ENCODE data around the gene MMS19.
A peak's percentile ranks its signal among the peaks of the same experiment; 100 is the strongest.

Gene MMS19

DNA sequence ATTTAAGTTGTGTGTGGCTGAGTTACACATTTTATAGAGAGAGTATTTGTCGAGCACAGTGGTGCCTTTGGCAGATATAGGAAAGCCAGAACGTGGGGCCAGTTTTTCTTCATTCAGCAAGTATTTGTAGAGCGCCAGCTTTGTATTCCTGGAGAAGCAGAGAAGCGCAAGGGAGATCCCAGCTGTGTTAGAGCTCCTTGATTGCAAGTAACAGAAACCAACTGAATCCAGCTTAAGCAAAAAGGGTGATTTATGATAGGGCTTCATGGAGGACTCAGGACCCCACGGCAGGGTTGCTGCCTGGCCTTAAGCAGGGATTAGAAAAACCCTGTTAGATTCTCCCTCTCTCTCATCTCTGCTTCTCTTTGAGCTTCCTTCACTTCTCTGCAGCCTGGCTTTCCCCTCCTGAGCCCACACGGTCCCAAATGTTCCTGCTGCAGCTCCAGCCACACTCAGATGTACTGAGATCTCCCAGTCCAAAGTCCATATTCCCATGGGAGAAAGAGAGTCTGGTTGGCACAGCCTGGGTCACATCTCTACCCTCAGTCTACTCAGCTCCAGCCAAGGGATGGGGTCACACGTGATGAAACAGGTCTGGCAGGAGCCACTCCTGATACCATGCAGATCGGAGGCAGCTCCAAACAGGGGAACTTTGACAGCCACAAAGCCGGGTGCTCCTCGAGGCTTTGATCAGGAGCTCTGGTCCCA is 17.2 kb upstream of the MMS19 start:
- Histone ChIP-seq H3K4me3 (ENCODE audit: severe bottlenecking) (no peak overlapping the region), H3K27ac (ENCODE audit: poor library complexity, severe bottlenecking) (no peak overlapping the region), H3K36me3 (ENCODE audit: low read depth) (no peaks in the 10 kb centered on the region), H3K9me3 (ENCODE audit: severe bottlenecking) (no peaks in the 10 kb centered on the region), H3K4me1 (ENCODE audit: insufficient read depth, poor library complexity, severe bottlenecking) (peaks cover 26% of the 10 kb centered on the region), H3K27me3 (ENCODE audit: insufficient read depth, poor library complexity, severe bottlenecking) (no peaks in the 10 kb centered on the region)
- DNase-seq (ENCODE audit: low spot score) (no peak), ATAC-seq (ENCODE audit: low read depth) (no peak)
- TF ChIP-seq CTCF (IDR thresholded peaks at IDR 0.05; ENCODE audit: poor library complexity, severe bottlenecking) = no peak

- Histone ChIP-seq H3K9me3 (ENCODE audit: severe bottlenecking) (no peaks in the 10 kb centered on the region), H3K27me3 (ENCODE audit: insufficient read depth, poor library complexity, severe bottlenecking) (no peaks in the 10 kb centered on the region), H3K36me3 (ENCODE audit: low read depth) (no peaks in the 10 kb centered on the region), H3K27ac (ENCODE audit: poor library complexity, severe bottlenecking) (no peak overlapping the region), H3K4me3 (ENCODE audit: severe bottlenecking) (no peak overlapping the region), H3K4me1 (ENCODE audit: insufficient read depth, poor library complexity, severe bottlenecking) (peaks cover 25% of the 10 kb centered on the region)
- no peak for TF ChIP-seq CTCF (IDR thresholded peaks at IDR 0.05; ENCODE audit: poor library complexity, severe bottlenecking)
- DNase-seq (ENCODE audit: low spot score) (peak; percentile 8), ATAC-seq (ENCODE audit: low read depth) (no peak)
These were observed 16.1 kb upstream of the MMS19 start for GRCh38 chr10:97514344-97514743.

DNA sequence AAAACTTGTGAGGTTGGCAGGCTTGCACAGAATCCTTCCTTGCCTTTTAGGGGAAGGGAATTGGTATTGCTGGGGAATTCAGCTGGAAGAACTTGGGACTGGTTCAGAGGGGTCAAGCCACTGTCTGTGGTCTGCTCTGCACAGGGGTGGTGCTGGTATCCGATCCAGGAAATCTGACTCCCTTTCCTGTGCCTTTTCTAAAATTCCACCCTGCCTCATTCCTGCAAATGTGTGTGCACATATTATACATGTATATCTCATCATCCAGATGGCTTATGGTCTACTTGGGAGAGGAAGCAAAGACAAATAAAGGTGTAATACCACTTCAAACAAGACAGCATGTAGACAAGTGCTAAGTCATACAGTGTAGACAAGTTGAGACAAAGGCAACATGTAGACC is 14.8 kb upstream of the MMS19 start:
- Histone ChIP-seq H3K4me3 (ENCODE audit: severe bottlenecking) (no peak overlapping the region), H3K27me3 (ENCODE audit: insufficient read depth, poor library complexity, severe bottlenecking) (no peaks in the 10 kb centered on the region), H3K9me3 (ENCODE audit: severe bottlenecking) (no peaks in the 10 kb centered on the region), H3K4me1 (ENCODE audit: insufficient read depth, poor library complexity, severe bottlenecking) (peaks cover 13% of the 10 kb centered on the region), H3K27ac (ENCODE audit: poor library complexity, severe bottlenecking) (peak overlapping the region; percentile 7), H3K36me3 (ENCODE audit: low read depth) (no peaks in the 10 kb centered on the region)
- DNase-seq (ENCODE audit: low spot score) (no peak), ATAC-seq (ENCODE audit: low read depth) (peak; percentile 17; the same call in 1 of the 3 replicates)
- no peak for TF ChIP-seq CTCF (IDR thresholded peaks at IDR 0.05; ENCODE audit: poor library complexity, severe bottlenecking)

GRCh38 chr10:97511711-97512440 is 13.7 kb upstream of the MMS19 start:
- Histone ChIP-seq H3K4me1 (ENCODE audit: insufficient read depth, poor library complexity, severe bottlenecking) (peaks cover 4% of the 10 kb centered on the region), H3K27ac (ENCODE audit: poor library complexity, severe bottlenecking) (no peak overlapping the region), H3K9me3 (ENCODE audit: severe bottlenecking) (no peaks in the 10 kb centered on the region), H3K36me3 (ENCODE audit: low read depth) (no peaks in the 10 kb centered on the region), H3K4me3 (ENCODE audit: severe bottlenecking) (no peak overlapping the region), H3K27me3 (ENCODE audit: insufficient read depth, poor library complexity, severe bottlenecking) (no peaks in the 10 kb centered on the region)
- DNase-seq (ENCODE audit: low spot score) (no peak), ATAC-seq (ENCODE audit: low read depth) (no peak)
- TF ChIP-seq CTCF (IDR thresholded peaks at IDR 0.05; ENCODE audit: poor library complexity, severe bottlenecking) = no peak

DNA sequence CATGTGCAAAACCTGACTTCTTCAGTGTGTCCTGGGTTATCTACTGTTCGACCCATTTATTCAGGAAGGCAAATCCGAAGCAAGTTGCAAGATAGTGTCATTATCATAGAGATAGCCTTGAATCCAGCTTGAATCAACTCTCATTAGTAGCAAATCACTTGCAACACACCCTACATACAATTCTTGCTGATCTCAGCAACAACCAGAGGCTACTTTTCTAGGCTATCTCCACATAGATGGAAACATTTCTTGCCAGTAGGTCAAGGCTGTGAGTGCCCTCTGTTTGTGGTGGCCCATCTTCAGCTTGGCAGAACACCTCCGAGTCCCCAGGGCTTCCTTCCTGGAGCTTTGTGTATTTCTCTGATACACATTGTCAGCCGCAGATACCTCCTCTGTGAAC is 12.5 kb upstream of the MMS19 start:
- TF ChIP-seq CTCF (IDR thresholded peaks at IDR 0.05; ENCODE audit: poor library complexity, severe bottlenecking) = no peak
- Histone ChIP-seq H3K36me3 (ENCODE audit: low read depth) (no peaks in the 10 kb centered on the region), H3K9me3 (ENCODE audit: severe bottlenecking) (no peaks in the 10 kb centered on the region), H3K27me3 (ENCODE audit: insufficient read depth, poor library complexity, severe bottlenecking) (no peaks in the 10 kb centered on the region), H3K4me1 (ENCODE audit: insufficient read depth, poor library complexity, severe bottlenecking) (peaks cover 4% of the 10 kb centered on the region), H3K4me3 (ENCODE audit: severe bottlenecking) (no peak overlapping the region), H3K27ac (ENCODE audit: poor library complexity, severe bottlenecking) (no peak overlapping the region)
- DNase-seq (ENCODE audit: low spot score) (no peak), ATAC-seq (ENCODE audit: low read depth) (no peak)
